HCT116 (cell line): ENCODE data around the gene WDR93. TPM values are rescaled to one million over a fixed set of nuclear protein-coding genes. Genes with fewer than 3 reads are reported as not detected.
A peak's percentile ranks its signal among the peaks of the same experiment; 100 is the strongest.
"Not testable (repeated sequence)": the region's sequence is repeated elsewhere in the genome, so short reads cannot be mapped to it uniquely, and the experiment has no call there.

ENCODE experiments used
- ATAC-seq: fragments of 200-7000 bp; cut with Tn5 transposase; 2 replicates; pipeline ENCODE4 v1.9.1; 2020; ENCODE audit warnings: mild to moderate bottlenecking, moderate library complexity
- BruUV-seq: library from RNA; stranded (reverse); fragments of 400-500 nt; replicated peaks from 2 replicates; lab custom pipeline; 2021; lab: Mats Ljungman, UMichigan
- CTCF ChIA-PET: fragments of 300-600 bp; sonication (Branson Sonifier 250); formaldehyde crosslinking; loops from one replicate; lab custom pipeline; 2021; ENCODE audit warnings: antibody characterized with exemption; lab: Charles Lee
- POLR2A ChIA-PET: fragments of 300-600, 350-600 bp; sonication (Branson Sonifier 250); formaldehyde crosslinking; loops from one replicate; lab custom pipeline; 2021; ENCODE audit warnings: antibody characterized with exemption; lab: Charles Lee
- RAD21 ChIA-PET, 2 experiments: fragments of 300-600 bp; sonication (Branson Sonifier 250); formaldehyde crosslinking; loops; one replicate each; lab custom pipeline; 2023; ENCODE audit warnings: low total read pairs in 2 of 2; ENCODE audit not compliant: uncharacterized antibody in 2 of 2, unreplicated experiment in 2 of 2, low non-redundant PET in 1 of 2; lab: Charles Lee
- DNase-seq: peaks from one replicate; pipeline ENCODE4 v3.0.0-alpha.2; 2010; ENCODE audit warnings: low read depth, low spot score
- H2AFZ ChIP-seq: fragments of 200-600 bp; shearing (Covaris generic), sonication (generic); 2 replicates; pipeline ENCODE4 v1.6.1; 2017; ENCODE audit warnings: low read depth, mixed run types, mixed read lengths, antibody characterized with exemption, low read length; ENCODE audit not compliant: poor library complexity, severe bottlenecking
- H3K27ac ChIP-seq: 2 replicates; pipeline ENCODE4 v1.5.1; 2012; ENCODE audit warnings: low read depth, low read length
- H3K27me3 ChIP-seq: fragments of 200-600 bp; sonication (generic); 2 replicates; pipeline ENCODE4 v1.6.1; 2016; ENCODE audit warnings: mixed run types, low read length, mixed read lengths; ENCODE audit not compliant: insufficient read depth
- H3K36me3 ChIP-seq, 2 experiments: fragments of 200-500 bp in 1 of 2; fragments of 200-600 bp in 1 of 2; sonication (Bioruptor generic) in 1 of 2; sonication (generic) in 1 of 2; 2 replicates each; pipeline versions ENCODE4 v1.5.1 to v1.6.1; 2014 to 2016; ENCODE audit warnings: low read length in 2 of 2, inconsistent platforms in 1 of 2, mixed read lengths in 1 of 2, mixed run types in 1 of 2; ENCODE audit not compliant: insufficient read depth in 2 of 2, control insufficient read depth in 1 of 2
- H3K4me1 ChIP-seq, 2 experiments: fragments of 200-600 bp in 1 of 2; sonication (generic) in 1 of 2; 2 replicates each; pipeline versions ENCODE4 v1.5.1 to v1.6.1; 2012 to 2017; ENCODE audit warnings: low read length in 2 of 2, inconsistent platforms in 1 of 2, mild to moderate bottlenecking in 1 of 2, mixed read lengths in 1 of 2, mixed run types in 1 of 2, moderate library complexity in 1 of 2; ENCODE audit not compliant: insufficient read depth in 2 of 2, control insufficient read depth in 1 of 2
- H3K4me2 ChIP-seq: fragments of 200-600 bp; sonication (generic); 2 replicates; pipeline ENCODE4 v1.6.1; 2017; ENCODE audit warnings: mixed run types, low read length, mixed read lengths
- H3K4me3 ChIP-seq, 2 experiments: fragments of 200-600 bp in 1 of 2; sonication (generic) in 1 of 2; replicated peaks in 1 of 2; 2 replicates each; pipeline ENCODE4 v1.5.1; 2011 to 2016; ENCODE audit warnings: low read length in 2 of 2, control low read depth in 1 of 2, low read depth in 1 of 2, mild to moderate bottlenecking in 1 of 2, mixed read lengths in 1 of 2, mixed run types in 1 of 2
- H3K79me2 ChIP-seq: fragments of 200-600 bp; sonication (generic); 2 replicates; pipeline ENCODE4 v1.6.1; 2017; ENCODE audit warnings: mild to moderate bottlenecking, mixed run types, low read length, moderate library complexity, mixed read lengths; ENCODE audit not compliant: insufficient read depth
- H3K9ac ChIP-seq: fragments of 200-600 bp; sonication (generic); 2 replicates; pipeline ENCODE4 v1.6.1; 2016; ENCODE audit warnings: low read length, mixed read lengths
- H3K9me2 ChIP-seq: fragments of 200-600 bp; sonication (generic), shearing (Covaris generic); 2 replicates; pipeline ENCODE4 v1.6.1; 2017; ENCODE audit warnings: mixed run types, mild to moderate bottlenecking, moderate library complexity; ENCODE audit not compliant: insufficient read depth
- H3K9me3 ChIP-seq, 2 experiments: fragments of 200-500 bp in 1 of 2; fragments of 200-600 bp in 1 of 2; sonication (Bioruptor generic) in 1 of 2; sonication (generic) in 1 of 2; 2 replicates each; pipeline ENCODE4 v1.6.1; 2014 to 2017; ENCODE audit warnings: low read length in 2 of 2, mixed read lengths in 2 of 2, inconsistent platforms in 1 of 2, low read depth in 1 of 2, mild to moderate bottlenecking in 1 of 2, mixed run types in 1 of 2, moderate library complexity in 1 of 2; ENCODE audit not compliant: control insufficient read depth in 1 of 2, insufficient read depth in 1 of 2
- H4K20me1 ChIP-seq: fragments of 200-600 bp; sonication (generic), shearing (Covaris generic); 2 replicates; pipeline ENCODE4 v1.6.1; 2017; ENCODE audit warnings: mixed run types, mild to moderate bottlenecking, moderate library complexity; ENCODE audit not compliant: insufficient read depth
- EGR1 ChIP-seq: IDR thresholded peaks from 2 replicates; pipeline ENCODE4 v1.6.1; 2012; ENCODE audit warnings: low read depth
- EZH2 ChIP-seq: fragments of 200-600 bp; sonication (generic); IDR thresholded peaks from 2 replicates; pipeline ENCODE4 v1.6.1; 2017; ENCODE audit warnings: antibody characterized with exemption, mixed run types
- JUND ChIP-seq: IDR thresholded peaks from 2 replicates; pipeline ENCODE4 v1.6.1; 2012
- POLR2AphosphoS5 ChIP-seq: IDR thresholded peaks from 2 replicates; pipeline ENCODE4 v1.6.1; 2011; ENCODE audit warnings: mild to moderate bottlenecking, low read depth, low read length, moderate library complexity
- RAD21 ChIP-seq: IDR thresholded peaks from 2 replicates; pipeline ENCODE4 v1.6.1; 2012; ENCODE audit warnings: low read depth, mild to moderate bottlenecking
- intact Hi-C: fragments of 100-400 bp; cut with micrococcal nuclease; formaldehyde crosslinking; loops from 2 replicates; pipeline ENCODE4 v1.10.0; 2022
- total RNA-seq: library from RNA; stranded (reverse); gene quantifications from one replicate; pipeline ENCODE4 v1.2.1, GENCODE V29; 2021; ENCODE audit not compliant: unreplicated experiment
- TF ChIP-seq, protein P1 (sequence below): IDR thresholded peaks from 2 replicates; pipeline ENCODE4 v1.6.1; 2012; ENCODE audit warnings: low read depth

WDR93 gene
- total RNA-seq, 1 experiment from 2014 or later = 0.42 TPM

GRCh38 chr15:89782619-89782950 is 92.0 kb downstream of the WDR93 start:
- H4K20me1 ChIP-seq, H3K27ac ChIP-seq, H2AFZ ChIP-seq, BruUV-seq, H3K9me2 ChIP-seq, H3K9me3 ChIP-seq, H3K9ac ChIP-seq, H3K36me3 ChIP-seq, ATAC-seq, H3K4me3 ChIP-seq, RAD21 ChIA-PET, H3K27me3 ChIP-seq, H3K79me2 ChIP-seq, DNase-seq, intact Hi-C loops, POLR2A ChIA-PET: not testable (repeated sequence)
- Histone ChIP-seq H3K4me2 (peak overlapping the region; percentile 65), H3K4me1 (peaks cover 8 to 59% of the 10 kb centered on the region in 2 experiments; a peak in 3 of 4 replicates)
- CTCF ChIA-PET = interaction anchor here (1.1 kb wide), 1 partner anchor 9 kb away, joined by 3 read pairs; no protein-coding TSS in a partner anchor

DNA sequence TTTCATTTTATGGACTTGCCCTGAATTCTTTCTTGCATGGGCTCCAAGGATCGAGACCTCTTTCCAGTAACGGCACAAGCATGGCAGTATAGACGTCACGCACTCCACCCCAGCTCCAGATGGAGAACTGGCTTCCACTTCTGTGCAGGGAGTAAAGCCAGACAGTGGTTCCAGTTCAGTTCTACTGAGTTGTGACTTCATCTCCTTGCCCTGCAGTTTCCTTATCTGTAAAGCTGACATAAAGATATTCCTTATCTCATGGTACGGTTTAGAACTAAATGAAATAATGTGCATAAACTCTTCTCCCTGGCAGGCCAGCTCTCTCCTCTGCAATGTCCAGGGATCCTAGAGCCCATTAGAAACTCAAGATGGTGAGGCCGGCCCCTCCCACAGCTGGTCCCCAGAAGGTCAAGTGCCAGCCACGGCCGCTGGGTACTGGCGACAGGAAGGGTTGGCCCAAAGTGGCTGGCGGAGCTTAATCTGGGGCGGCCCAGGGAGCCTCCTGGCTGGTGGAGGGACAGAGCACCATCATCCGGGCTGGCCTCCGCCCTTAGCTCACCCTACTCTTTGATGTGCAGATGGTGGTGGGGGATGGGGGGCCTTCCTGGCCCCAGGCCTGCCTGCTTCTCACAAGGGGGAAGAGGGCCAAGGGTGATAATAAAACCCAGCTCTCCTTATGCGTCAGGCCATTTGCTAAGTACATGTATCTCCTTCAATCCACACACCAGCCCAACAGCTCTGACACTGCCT is 92.7 kb downstream of the WDR93 start:
- Histone ChIP-seq H2AFZ (peak overlapping the region; percentile 71), H3K27me3 (no peaks in the 10 kb centered on the region), H3K4me2 (no peak overlapping the region), H4K20me1 (no peaks in the 10 kb centered on the region), H3K27ac (no peak overlapping the region), H3K9me2 (no peaks in the 10 kb centered on the region), H3K36me3 (no peaks in the 10 kb centered on the region), H3K9me3 (no peaks in the 10 kb centered on the region), H3K79me2 (no peaks in the 10 kb centered on the region), H3K9ac (no peak overlapping the region), H3K4me1 (peaks cover 8 to 59% of the 10 kb centered on the region in 2 experiments; a peak in 3 of 4 replicates), H3K4me3 (no peak overlapping the region)
- BruUV-seq = no TSS peak
- CTCF ChIA-PET = interaction anchor here (1.1 kb wide), 1 partner anchor 10 kb away, joined by 3 read pairs; no protein-coding TSS in a partner anchor
- TF ChIP-seq EZH2 = no peak
- TF ChIP-seq, protein P1, sequence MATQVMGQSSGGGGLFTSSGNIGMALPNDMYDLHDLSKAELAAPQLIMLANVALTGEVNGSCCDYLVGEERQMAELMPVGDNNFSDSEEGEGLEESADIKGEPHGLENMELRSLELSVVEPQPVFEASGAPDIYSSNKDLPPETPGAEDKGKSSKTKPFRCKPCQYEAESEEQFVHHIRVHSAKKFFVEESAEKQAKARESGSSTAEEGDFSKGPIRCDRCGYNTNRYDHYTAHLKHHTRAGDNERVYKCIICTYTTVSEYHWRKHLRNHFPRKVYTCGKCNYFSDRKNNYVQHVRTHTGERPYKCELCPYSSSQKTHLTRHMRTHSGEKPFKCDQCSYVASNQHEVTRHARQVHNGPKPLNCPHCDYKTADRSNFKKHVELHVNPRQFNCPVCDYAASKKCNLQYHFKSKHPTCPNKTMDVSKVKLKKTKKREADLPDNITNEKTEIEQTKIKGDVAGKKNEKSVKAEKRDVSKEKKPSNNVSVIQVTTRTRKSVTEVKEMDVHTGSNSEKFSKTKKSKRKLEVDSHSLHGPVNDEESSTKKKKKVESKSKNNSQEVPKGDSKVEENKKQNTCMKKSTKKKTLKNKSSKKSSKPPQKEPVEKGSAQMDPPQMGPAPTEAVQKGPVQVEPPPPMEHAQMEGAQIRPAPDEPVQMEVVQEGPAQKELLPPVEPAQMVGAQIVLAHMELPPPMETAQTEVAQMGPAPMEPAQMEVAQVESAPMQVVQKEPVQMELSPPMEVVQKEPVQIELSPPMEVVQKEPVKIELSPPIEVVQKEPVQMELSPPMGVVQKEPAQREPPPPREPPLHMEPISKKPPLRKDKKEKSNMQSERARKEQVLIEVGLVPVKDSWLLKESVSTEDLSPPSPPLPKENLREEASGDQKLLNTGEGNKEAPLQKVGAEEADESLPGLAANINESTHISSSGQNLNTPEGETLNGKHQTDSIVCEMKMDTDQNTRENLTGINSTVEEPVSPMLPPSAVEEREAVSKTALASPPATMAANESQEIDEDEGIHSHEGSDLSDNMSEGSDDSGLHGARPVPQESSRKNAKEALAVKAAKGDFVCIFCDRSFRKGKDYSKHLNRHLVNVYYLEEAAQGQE = no peak
- TF ChIP-seq RAD21 = no peak
- TF ChIP-seq EGR1 = no peak
- TF ChIP-seq POLR2AphosphoS5 = no peak
- no peak for TF ChIP-seq JUND
- no peak for DNase-seq
- POLR2A ChIA-PET = no interaction called here
- ATAC-seq = no peak
- RAD21 ChIA-PET = no interaction called here
- intact Hi-C loops = no loop called here
